Nephron (organoid): ENCODE measurements around the gene SEC24D.

Source experiments
- H3K27ac Mint-ChIP-seq, 3 experiments: 2 replicates each; pipeline ENCODE4 v1.8.0; 2020; ENCODE audit warnings: mixed read lengths in 3 of 3, mild to moderate bottlenecking in 2 of 3, moderate library complexity in 1 of 3
- H3K27me3 Mint-ChIP-seq: 2 replicates; pipeline ENCODE4 v1.8.0; 2021; ENCODE audit warnings: low read depth, mild to moderate bottlenecking, moderate library complexity, mixed read lengths
- H3K36me3 Mint-ChIP-seq: 2 replicates; pipeline ENCODE4 v1.8.0; 2020; ENCODE audit warnings: low read depth, mixed read lengths
- H3K4me1 Mint-ChIP-seq: 2 replicates; pipeline ENCODE4 v1.8.0; 2020; ENCODE audit warnings: mixed read lengths
- H3K4me3 Mint-ChIP-seq, 3 experiments: 2 replicates each; pipeline ENCODE4 v1.8.0; 2020; ENCODE audit warnings: mild to moderate bottlenecking in 3 of 3, mixed read lengths in 3 of 3, moderate library complexity in 2 of 3
- H3K9me3 Mint-ChIP-seq: 2 replicates; pipeline ENCODE4 v1.8.0; 2020; ENCODE audit warnings: mixed read lengths
- CTCF ChIP-seq, 3 experiments: fragments of 200-600 bp; sonication (generic); IDR thresholded peaks; one replicate each; pipeline ENCODE4 v1.5.0; 2021; ENCODE audit warnings: antibody characterized with exemption in 3 of 3; ENCODE audit not compliant: unreplicated experiment in 3 of 3

SEC24D gene

GRCh38 chr4:118772767-118773428, 63.0 kb downstream of the SEC24D start:
- H3K27me3 Mint-ChIP-seq, result peaks cover 3% of the 10 kb centered on the region

GRCh38 chr4:118772081-118772766, 63.7 kb downstream of the SEC24D start:
- Mint-ChIP-seq H3K27ac (peak overlapping the region; percentile 13 to 83 (median 66)), H3K4me1 (peaks cover 77% of the 10 kb centered on the region), H3K4me3 (peak overlapping the region in 2 of 3 experiments; percentile 20 to 54), H3K36me3 (peaks cover 4% of the 10 kb centered on the region), H3K27me3 (no peaks in the 10 kb centered on the region), H3K9me3 (no peaks in the 10 kb centered on the region)
- TF ChIP-seq CTCF (IDR thresholded peaks at IDR 0.05; ENCODE audit: unreplicated experiment in 3 of 3), result peak; percentile 48 to 76 (median 59)

More at GRCh38 chr4:118772767-118773428, 63.0 kb downstream of the SEC24D start:
- H3K27ac Mint-ChIP-seq, result peak overlapping the region; percentile 8 to 83 (median 66)
- peaks cover 77% of the 10 kb centered on the region for H3K4me1 Mint-ChIP-seq
- peaks cover 4% of the 10 kb centered on the region for H3K36me3 Mint-ChIP-seq
- peak overlapping the region in 1 of 3 experiments; percentile 5 for H3K4me3 Mint-ChIP-seq
- TF ChIP-seq CTCF (IDR thresholded peaks at IDR 0.05; ENCODE audit: unreplicated experiment in 3 of 3), result no peak
- H3K9me3 Mint-ChIP-seq, result no peaks in the 10 kb centered on the region

GRCh38 chr4:118770741-118771187, 65.2 kb downstream of the SEC24D start:
- Mint-ChIP-seq H3K27me3 (no peaks in the 10 kb centered on the region), H3K27ac (peak overlapping the region in 2 of 3 experiments; percentile 27 to 83), H3K4me1 (peaks cover 81% of the 10 kb centered on the region), H3K36me3 (peaks cover 14% of the 10 kb centered on the region), H3K9me3 (no peaks in the 10 kb centered on the region), H3K4me3 (no peak overlapping the region)
- TF ChIP-seq CTCF (IDR thresholded peaks at IDR 0.05; ENCODE audit: unreplicated experiment in 3 of 3), result no peak

DNA sequence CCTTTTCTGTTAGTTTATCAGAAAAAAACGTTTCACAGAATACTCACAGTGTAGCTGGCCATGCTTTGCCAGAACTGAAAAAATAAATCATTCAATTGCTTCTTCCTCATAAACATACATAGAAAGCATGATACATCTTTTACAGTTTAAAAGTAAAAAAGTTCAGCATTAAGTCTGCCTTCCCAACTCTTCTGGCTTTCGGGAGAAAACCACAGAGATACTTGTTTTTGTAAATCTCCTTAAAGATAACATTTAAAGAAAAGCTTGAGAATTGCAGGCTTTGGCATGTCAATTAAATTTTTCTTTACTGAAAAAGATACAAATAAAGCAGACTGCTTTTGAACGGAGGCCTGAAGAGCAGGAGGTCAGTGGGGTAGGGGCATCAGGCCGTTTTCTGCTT, 66.8 kb downstream of the SEC24D start:
- H3K4me1 Mint-ChIP-seq, result peaks cover 79% of the 10 kb centered on the region
- no peak overlapping the region for H3K4me3 Mint-ChIP-seq
- H3K27ac Mint-ChIP-seq, result peak overlapping the region; percentile 53 to 83 (median 62)
- H3K27me3 Mint-ChIP-seq, result no peaks in the 10 kb centered on the region
- no peak for TF ChIP-seq CTCF (IDR thresholded peaks at IDR 0.05; ENCODE audit: unreplicated experiment in 3 of 3)
- no peaks in the 10 kb centered on the region for H3K9me3 Mint-ChIP-seq
- peaks cover 21% of the 10 kb centered on the region for H3K36me3 Mint-ChIP-seq

DNA sequence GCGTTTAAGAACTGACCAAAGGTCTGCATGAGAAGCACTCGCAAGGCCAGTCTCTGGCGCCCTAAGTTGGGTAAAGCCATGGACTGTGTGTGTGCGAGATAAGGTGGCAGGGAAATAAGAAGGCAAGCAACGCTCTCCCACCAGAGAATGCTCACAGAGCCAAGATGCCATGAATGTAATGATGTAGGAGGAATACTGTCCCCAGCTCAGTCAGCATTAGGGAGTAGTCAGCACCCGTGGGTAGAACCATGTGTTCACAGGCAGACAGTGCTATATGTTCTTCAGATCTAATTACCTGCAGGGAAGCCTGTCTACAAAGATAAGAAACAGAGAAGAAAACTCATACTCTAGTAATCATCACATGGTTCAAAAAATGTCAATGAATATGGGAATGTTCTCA, 68.8 kb downstream of the SEC24D start:
- H3K27me3 Mint-ChIP-seq, result no peaks in the 10 kb centered on the region
- H3K4me3 Mint-ChIP-seq, result no peak overlapping the region

More for the DNA sequence above, 68.8 kb downstream of the SEC24D start:
- Mint-ChIP-seq H3K4me1 (peaks cover 82% of the 10 kb centered on the region), H3K36me3 (peaks cover 28% of the 10 kb centered on the region), H3K9me3 (no peaks in the 10 kb centered on the region), H3K27ac (peak overlapping the region; percentile 87 to 97 (median 88))
- no peak for TF ChIP-seq CTCF (IDR thresholded peaks at IDR 0.05; ENCODE audit: unreplicated experiment in 3 of 3)
